ENCODE data around the gene STK24.

The STK24 gene

GRCh38 chr13:98532254-98532653, 44.7 kb downstream of the STK24 start:
- no peak for TF ChIP-seq CTCF (IDR thresholded peaks at IDR 0.05; ENCODE audit: insufficient read depth, low read length, missing control alignments)
- ChIA-PET POLR2A (no interaction called here), CTCF (no interaction called here)
- H3K4me3 ChIP-seq (ENCODE audit: low read depth, low read length) = no peak overlapping the region
- no peak for DNase-seq (ENCODE audit: low read depth, low spot score)

DNA sequence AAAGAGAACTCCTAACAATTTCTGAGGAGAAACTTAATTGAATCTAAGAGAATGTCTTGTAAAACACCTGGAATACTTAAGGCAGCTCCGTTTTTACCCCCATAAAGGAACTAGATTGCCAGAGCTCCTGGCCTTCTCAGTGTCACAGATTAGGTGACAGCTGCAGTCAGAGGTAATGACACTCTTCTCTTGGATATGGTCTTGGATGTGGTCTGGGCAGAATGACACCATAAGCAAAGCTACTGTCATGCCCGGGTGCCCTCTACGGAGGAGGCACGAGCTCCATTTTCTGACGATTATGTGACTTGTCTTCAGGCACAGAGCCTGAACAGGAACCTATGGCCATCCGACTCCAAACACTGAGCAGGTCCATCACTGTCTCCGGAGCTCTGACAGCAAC, 46.7 kb downstream of the STK24 start:
- H3K4me3 ChIP-seq (ENCODE audit: low read depth, low read length) = no peak overlapping the region
- ChIA-PET POLR2A (no interaction called here), CTCF (interaction anchor here (1.3 to 1.5 kb wide), 2 partner anchors 10 to 144 kb away, joined by 4 to 5 read pairs; no protein-coding TSS in a partner anchor)
- no peak for TF ChIP-seq CTCF (IDR thresholded peaks at IDR 0.05; ENCODE audit: insufficient read depth, low read length, missing control alignments)
- no peak for DNase-seq (ENCODE audit: low read depth, low spot score)

DNA sequence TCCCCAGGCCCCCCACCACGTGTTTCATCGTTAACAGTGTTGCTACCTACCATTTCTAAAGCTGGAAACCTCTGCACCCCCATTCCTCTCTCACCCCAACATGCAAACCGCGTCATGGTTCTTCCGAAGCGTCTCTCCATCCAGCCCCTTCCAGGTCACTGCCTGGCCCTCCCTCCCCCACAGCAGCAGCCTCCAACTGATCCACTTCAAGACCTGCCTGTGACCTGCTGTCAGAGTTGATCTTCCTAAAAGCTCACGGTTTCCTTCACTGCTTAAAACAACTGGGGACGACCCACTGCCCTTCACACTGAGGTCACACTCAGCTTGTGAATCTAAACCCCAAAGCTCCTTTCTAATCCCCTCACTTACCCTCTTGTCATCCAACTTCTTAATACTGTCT, 47.7 kb downstream of the STK24 start:
- no peak for DNase-seq (ENCODE audit: low read depth, low spot score)
- TF ChIP-seq CTCF (IDR thresholded peaks at IDR 0.05; ENCODE audit: insufficient read depth, low read length, missing control alignments) = no peak
- H3K4me3 ChIP-seq (ENCODE audit: low read depth, low read length) = no peak overlapping the region
- CTCF ChIA-PET = interaction anchor here (1.0 to 1.6 kb wide), 2 partner anchors 10 to 12 kb away, joined by 3 to 6 read pairs; no protein-coding TSS in a partner anchor
- POLR2A ChIA-PET = no interaction called here

DNA sequence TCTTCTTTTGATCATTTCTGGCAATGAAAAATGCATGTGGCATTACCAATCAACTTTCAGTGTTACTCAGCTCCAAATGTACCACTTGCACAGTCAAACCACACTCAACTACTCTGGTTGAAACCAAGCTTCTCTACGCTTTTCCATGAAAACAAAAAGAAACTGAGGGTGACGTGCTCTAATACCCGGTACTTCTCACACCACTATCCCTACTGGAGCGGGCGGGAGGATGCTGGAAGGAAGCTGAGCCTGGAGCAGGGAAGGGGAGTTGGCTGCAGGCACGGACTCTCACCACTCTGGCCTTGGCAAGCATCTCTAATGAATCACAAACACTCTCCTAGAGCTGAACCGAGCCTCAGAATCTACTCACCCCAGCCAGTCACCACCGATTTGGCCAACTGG, 48.2 kb downstream of the STK24 start:
- no peak overlapping the region for H3K4me3 ChIP-seq (ENCODE audit: low read depth, low read length)
- no peak for DNase-seq (ENCODE audit: low read depth, low spot score)
- ChIA-PET POLR2A (no interaction called here), CTCF (interaction anchor here (1.0 to 1.6 kb wide), 2 partner anchors 9 to 12 kb away, joined by 3 to 6 read pairs; no protein-coding TSS in a partner anchor)
- TF ChIP-seq CTCF (IDR thresholded peaks at IDR 0.05; ENCODE audit: insufficient read depth, low read length, missing control alignments) = no peak

- ChIA-PET POLR2A (no interaction called here), CTCF (interaction anchor here (1.5 kb wide), 1 partner anchor 10 kb away, joined by 3 read pairs; no protein-coding TSS in a partner anchor)
- H3K4me3 ChIP-seq (ENCODE audit: low read depth, low read length) = no peak overlapping the region
- TF ChIP-seq CTCF (IDR thresholded peaks at IDR 0.05; ENCODE audit: insufficient read depth, low read length, missing control alignments) = no peak
- DNase-seq (ENCODE audit: low read depth, low spot score) = no peak
These were observed 49.4 kb downstream of the STK24 start for GRCh38 chr13:98527526-98527925.

- ChIA-PET CTCF (interaction anchor here (0.8 kb wide), 1 partner anchor 15 kb away, joined by 3 read pairs; no protein-coding TSS in a partner anchor), POLR2A (no interaction called here)
- TF ChIP-seq CTCF (IDR thresholded peaks at IDR 0.05; ENCODE audit: insufficient read depth, low read length, missing control alignments) = no peak
- no peak for DNase-seq (ENCODE audit: low read depth, low spot score)
- H3K4me3 ChIP-seq (ENCODE audit: low read depth, low read length) = no peak overlapping the region
These were observed 50.8 kb downstream of the STK24 start for GRCh38 chr13:98526182-98526512.
